H9 (cell line): Measurements from ENCODE around the gene USP44. TPM values are rescaled to one million over a fixed set of nuclear protein-coding genes. Genes with fewer than 3 reads are reported as not detected.

Source experiments
- DNase-seq: peaks from one replicate; pipeline ENCODE4 v3.0.0-alpha.2; 2017
- H2AFZ ChIP-seq: one replicate; pipeline ENCODE4 v1.6.1; 2013; ENCODE audit warnings: mild to moderate bottlenecking, low read length, control low read depth, moderate library complexity
- H2AK5ac ChIP-seq: 2 replicates; pipeline ENCODE4 v1.6.1; 2013; ENCODE audit warnings: low read length, control low read depth, mixed read lengths; ENCODE audit not compliant: insufficient read length
- H2BK120ac ChIP-seq: one replicate; pipeline ENCODE4 v1.6.1; 2013; ENCODE audit warnings: low read depth, mild to moderate bottlenecking, low read length, control low read depth, inconsistent platforms; ENCODE audit not compliant: poor library complexity, severe bottlenecking
- H2BK12ac ChIP-seq: 2 replicates; pipeline ENCODE4 v1.6.1; 2013; ENCODE audit warnings: low read length, control low read depth, mixed read lengths, low read depth; ENCODE audit not compliant: insufficient read length
- H2BK15ac ChIP-seq: 2 replicates; pipeline ENCODE4 v1.6.1; 2013; ENCODE audit warnings: low read depth, low read length, control low read depth
- H2BK20ac ChIP-seq: one replicate; pipeline ENCODE4 v1.6.1; 2013; ENCODE audit warnings: low read depth, mild to moderate bottlenecking, low read length, control low read depth, inconsistent platforms; ENCODE audit not compliant: poor library complexity, severe bottlenecking
- H2BK5ac ChIP-seq: 2 replicates; pipeline ENCODE4 v1.6.1; 2013; ENCODE audit warnings: low read length, control low read depth, mixed read lengths; ENCODE audit not compliant: insufficient read length
- H3K14ac ChIP-seq: 2 replicates; pipeline ENCODE4 v1.6.1; 2013; ENCODE audit warnings: low read length, control low read depth; ENCODE audit not compliant: insufficient read depth
- H3K18ac ChIP-seq: 2 replicates; pipeline ENCODE4 v1.6.1; 2013; ENCODE audit warnings: low read depth, mild to moderate bottlenecking, mixed read lengths, low read length, control low read depth; ENCODE audit not compliant: insufficient read length
- H3K23ac ChIP-seq: 2 replicates; pipeline ENCODE4 v1.6.1; 2013; ENCODE audit warnings: low read length, control low read depth, mixed read lengths, low read depth; ENCODE audit not compliant: insufficient read length
- H3K23me2 ChIP-seq: 2 replicates; pipeline ENCODE4 v1.6.1; 2013; ENCODE audit warnings: low read depth, mild to moderate bottlenecking, mixed read lengths, low read length, control low read depth; ENCODE audit not compliant: insufficient read length, poor library complexity, severe bottlenecking
- H3K27ac ChIP-seq: 2 replicates; pipeline ENCODE4 v1.5.1; 2013; ENCODE audit warnings: low read length, control low read depth, mixed read lengths, low read depth; ENCODE audit not compliant: insufficient read length
- H3K27me3 ChIP-seq: 2 replicates; pipeline ENCODE4 v1.6.1; 2013; ENCODE audit warnings: low read length, control low read depth, inconsistent platforms; ENCODE audit not compliant: insufficient read depth
- H3K4ac ChIP-seq: 2 replicates; pipeline ENCODE4 v1.6.1; 2013; ENCODE audit warnings: low read depth, mild to moderate bottlenecking, control low read depth, inconsistent platforms, low read length, moderate library complexity
- H3K4me1 ChIP-seq: 2 replicates; pipeline ENCODE4 v1.6.1; 2013; ENCODE audit warnings: low read length, control low read depth, inconsistent platforms; ENCODE audit not compliant: insufficient read depth
- H3K4me2 ChIP-seq: 2 replicates; pipeline ENCODE4 v1.6.1; 2013; ENCODE audit warnings: low read length, control low read depth, mixed read lengths; ENCODE audit not compliant: insufficient read length, insufficient read depth
- H3K56ac ChIP-seq: 2 replicates; pipeline ENCODE4 v1.6.1; 2013; ENCODE audit warnings: low read depth, mild to moderate bottlenecking, mixed read lengths, low read length, control low read depth; ENCODE audit not compliant: insufficient read length
- H3K79me1 ChIP-seq: 2 replicates; pipeline ENCODE4 v1.6.1; 2013; ENCODE audit warnings: low read depth, mild to moderate bottlenecking, moderate library complexity, low read length, control low read depth, inconsistent platforms; ENCODE audit not compliant: insufficient read depth, poor library complexity, severe bottlenecking
- H3K79me2 ChIP-seq: 2 replicates; pipeline ENCODE4 v1.6.1; 2013; ENCODE audit warnings: low read length, control low read depth, inconsistent platforms; ENCODE audit not compliant: insufficient read depth
- H3K9ac ChIP-seq: 2 replicates; pipeline ENCODE4 v1.6.1; 2013; ENCODE audit warnings: low read length, control low read depth, mixed read lengths; ENCODE audit not compliant: insufficient read length; ENCODE audit errors: extremely low read depth
- H3K9me3 ChIP-seq: one replicate; pipeline ENCODE4 v1.6.1; 2013; ENCODE audit warnings: low read depth, low read length, inconsistent platforms; ENCODE audit not compliant: control insufficient read depth
- H3T11ph ChIP-seq: one replicate; pipeline ENCODE4 v1.6.1; 2013; ENCODE audit warnings: mild to moderate bottlenecking, low read length, control low read depth, inconsistent platforms
- H4K20me1 ChIP-seq: one replicate; pipeline ENCODE4 v1.6.1; 2013; ENCODE audit not compliant: control insufficient read depth, insufficient read length, insufficient read depth
- H4K5ac ChIP-seq: 2 replicates; pipeline ENCODE4 v1.6.1; 2013; ENCODE audit warnings: low read depth, mild to moderate bottlenecking, mixed read lengths, low read length, control low read depth; ENCODE audit not compliant: insufficient read length
- H4K8ac ChIP-seq: replicated peaks from 2 replicates; pipeline ENCODE4 v1.6.1; 2013; ENCODE audit warnings: low read length, control low read depth, mixed read lengths, low read depth; ENCODE audit not compliant: insufficient read length
- H4K91ac ChIP-seq: 2 replicates; pipeline ENCODE4 v1.6.1; 2013; ENCODE audit warnings: low read depth, mild to moderate bottlenecking, moderate library complexity, mixed read lengths, low read length, control low read depth; ENCODE audit not compliant: insufficient read length
- H3K27ac Mint-ChIP-seq, 3 experiments: 2 replicates in 2 of 3; 3 replicates in 1 of 3; pipeline ENCODE4 v1.8.0; 2020 to 2021; ENCODE audit warnings: mixed read lengths in 3 of 3, mild to moderate bottlenecking in 1 of 3, moderate library complexity in 1 of 3
- H3K27me3 Mint-ChIP-seq: 2 replicates; pipeline ENCODE4 v1.8.0; 2021; ENCODE audit warnings: low read depth, mild to moderate bottlenecking, moderate library complexity, mixed read lengths
- H3K36me3 Mint-ChIP-seq, 3 experiments: 2 replicates in 2 of 3; 3 replicates in 1 of 3; pipeline ENCODE4 v1.8.0; 2020 to 2021; ENCODE audit warnings: low read depth in 3 of 3, mixed read lengths in 3 of 3; ENCODE audit not compliant: insufficient read depth in 1 of 3
- H3K4me1 Mint-ChIP-seq, 2 experiments: 2 replicates each; pipeline ENCODE4 v1.8.0; 2020; ENCODE audit warnings: mixed read lengths in 2 of 2
- H3K4me3 Mint-ChIP-seq, 2 experiments: 2 replicates in 1 of 2; 3 replicates in 1 of 2; pipeline ENCODE4 v1.8.0; 2020 to 2021; ENCODE audit warnings: mild to moderate bottlenecking in 2 of 2, mixed read lengths in 2 of 2, moderate library complexity in 1 of 2
- H3K9me3 Mint-ChIP-seq, 2 experiments: 2 replicates in 1 of 2; 3 replicates in 1 of 2; pipeline ENCODE4 v1.8.0; 2020; ENCODE audit warnings: mild to moderate bottlenecking in 2 of 2, mixed read lengths in 2 of 2, moderate library complexity in 1 of 2
- CTCF ChIP-seq: fragments of 200-600 bp; sonication (generic); conservative IDR thresholded peaks from 3 replicates; pipeline ENCODE4 v1.8.0; 2021; ENCODE audit warnings: antibody characterized with exemption, mild to moderate bottlenecking
- WGBS: extraction: QIAGEN DNeasy Blood & Tissue Kit; methylation state at CpG from one replicate; pipeline ENCODE4 v1.1.7; 2013; ENCODE audit warnings: missing lambda C conversion rate, low lambda C conversion rate, mixed read lengths; ENCODE audit not compliant: insufficient read length; ENCODE audit errors: extremely low coverage; 5-methylcytosine and 5-hydroxymethylcytosine counted together
- total RNA-seq: library from RNA; stranded (reverse); gene quantifications from 2 replicates; pipeline ENCODE4 v1.2.1, GENCODE V29; 2021

Gene USP44
- total RNA-seq, 1 experiment from 2014 or later, result 185 TPM

- no peak for DNase-seq
- H2AFZ ChIP-seq, result no peak overlapping the region
- peaks cover 33 to 38% of the 10 kb centered on the region in 2 experiments for H3K4me1 Mint-ChIP-seq
- H2BK20ac ChIP-seq, result no peak overlapping the region
- H3K9me3 Mint-ChIP-seq, result no peaks in the 10 kb centered on the region
- no peaks in the 10 kb centered on the region for H3K79me1 ChIP-seq
- H3K4me3 Mint-ChIP-seq, result no peak overlapping the region
- H3K4ac ChIP-seq, result no peak overlapping the region
- no peak overlapping the region for H4K8ac ChIP-seq
- H3K9me3 ChIP-seq, result no peaks in the 10 kb centered on the region
- no peaks in the 10 kb centered on the region for H3K27me3 Mint-ChIP-seq
- no peak overlapping the region for H2BK5ac ChIP-seq
- WGBS, result no CpG with 5 or more reads among the region's 1 CpG
- no peak overlapping the region for H3K18ac ChIP-seq
- no peak overlapping the region for H3K27ac ChIP-seq
- TF ChIP-seq CTCF, result no peak
- no peak overlapping the region for H3K14ac ChIP-seq
- H2BK15ac ChIP-seq, result no peak overlapping the region
- H4K91ac ChIP-seq, result no peak overlapping the region
- H3K56ac ChIP-seq, result no peak overlapping the region
- H3K23me2 ChIP-seq, result peaks cover 5% of the 10 kb centered on the region
- H4K20me1 ChIP-seq, result no peaks in the 10 kb centered on the region
- H3K4me1 ChIP-seq, result no peaks in the 10 kb centered on the region; the same call in 1 of the 2 replicates
- H3K36me3 Mint-ChIP-seq, result peaks cover 0 to 2% (median 0%) of the 10 kb centered on the region in 3 experiments; a peak in 1 of 7 replicates
- no peak overlapping the region for H3K27ac Mint-ChIP-seq
- H2BK12ac ChIP-seq, result no peak overlapping the region
- H2AK5ac ChIP-seq, result no peak overlapping the region
- H3K79me2 ChIP-seq, result no peaks in the 10 kb centered on the region; the same call in 1 of the 2 replicates
- H3T11ph ChIP-seq, result no peak overlapping the region
- H4K5ac ChIP-seq, result no peak overlapping the region
- H3K27me3 ChIP-seq, result no peaks in the 10 kb centered on the region
- H2BK120ac ChIP-seq, result no peak overlapping the region
- H3K9ac ChIP-seq, result no peak overlapping the region
- no peak overlapping the region for H3K4me2 ChIP-seq
- no peak overlapping the region for H3K23ac ChIP-seq
These were observed 26.5 kb upstream of the USP44 start for GRCh38 chr12:95577820-95578219.
